Left ventricle myocardium inferior (tissue), 1 donor: ENCODE measurements around the gene MAP7D3. TPM values are rescaled to one million over a fixed set of nuclear protein-coding genes. Genes with fewer than 3 reads are reported as not detected.

Source experiments
- DNase-seq: peaks from one replicate; pipeline ENCODE4 v3.0.0-alpha.2; 2020
- H3K27ac ChIP-seq: fragments of 200-600 bp; replicated peaks from 2 replicates; pipeline ENCODE4 v1.8.0; 2021
- H3K27me3 ChIP-seq: fragments of 200-600 bp; 2 replicates; pipeline ENCODE4 v1.8.0; 2021; ENCODE audit warnings: low read depth
- H3K36me3 ChIP-seq: fragments of 200-600 bp; 2 replicates; pipeline ENCODE4 v1.8.0; 2021
- H3K4me1 ChIP-seq: fragments of 200-600 bp; 2 replicates; pipeline ENCODE4 v1.8.0; 2021
- H3K4me3 ChIP-seq: fragments of 200-600 bp; 2 replicates; pipeline ENCODE4 v1.8.0; 2021; ENCODE audit warnings: mild to moderate bottlenecking, moderate library complexity
- H3K9me3 ChIP-seq: fragments of 200-600 bp; replicated peaks from 2 replicates; pipeline ENCODE4 v1.8.0; 2021
- CTCF ChIP-seq: fragments of 200-600 bp; IDR thresholded peaks from 2 replicates; pipeline ENCODE4 v1.8.0; 2021; ENCODE audit warnings: antibody characterized with exemption, mild to moderate bottlenecking, borderline replicate concordance
- intact Hi-C: fragments of 100-400 bp; cut with micrococcal nuclease; formaldehyde crosslinking; loops from one replicate; pipeline ENCODE4 v1.11.0; 2022
- total RNA-seq: library from RNA; stranded (reverse); fragmentation: NEBNext Ultra II Directional; extraction: Animal tissue kit (Norgen Biotek cat#: 25700); gene quantifications from one replicate; pipeline ENCODE4 v1.2.1, GENCODE V29; 2021
- donor health status: DM: no; HTN: yes; CAD: no; lungs with severe emphysema.

Gene MAP7D3
- total RNA-seq, 1 donor from 2014 or later, result 13.8 TPM

GRCh38 chrX:136210243-136210642 is 41.0 kb downstream of the MAP7D3 start:
- Histone ChIP-seq H3K4me1 (peaks cover 59% of the 10 kb centered on the region), H3K27me3 (no peaks in the 10 kb centered on the region), H3K4me3 (no peak overlapping the region), H3K9me3 (no peaks in the 10 kb centered on the region), H3K36me3 (peaks cover 40% of the 10 kb centered on the region), H3K27ac (peak overlapping the region; percentile 87)
- TF ChIP-seq CTCF, result no peak
- DNase-seq, result no peak
- intact Hi-C loops, result no loop called here

GRCh38 chrX:136209751-136210150 is 41.4 kb downstream of the MAP7D3 start:
- intact Hi-C loops, result loop anchor here (5.0 kb wide), 1 partner anchor 37 kb away; no protein-coding TSS in a partner anchor
- Histone ChIP-seq H3K9me3 (no peaks in the 10 kb centered on the region), H3K4me3 (no peak overlapping the region), H3K27ac (peak overlapping the region; percentile 87), H3K27me3 (no peaks in the 10 kb centered on the region), H3K4me1 (peaks cover 64% of the 10 kb centered on the region), H3K36me3 (peaks cover 40% of the 10 kb centered on the region)
- TF ChIP-seq CTCF, result no peak
- DNase-seq, result no peak

GRCh38 chrX:136209016-136209738 is 42.0 kb downstream of the MAP7D3 start:
- intact Hi-C loops, result loop anchor here (5.0 kb wide), 1 partner anchor 37 kb away; no protein-coding TSS in a partner anchor
- no peaks in the 10 kb centered on the region for H3K27me3 ChIP-seq
- peaks cover 70% of the 10 kb centered on the region for H3K4me1 ChIP-seq
- peak; percentile 66 for TF ChIP-seq CTCF
- H3K4me3 ChIP-seq, result no peak overlapping the region
- peak overlapping the region; percentile 87 for H3K27ac ChIP-seq
- DNase-seq, result peak; percentile 38
- H3K36me3 ChIP-seq, result peaks cover 40% of the 10 kb centered on the region
- H3K9me3 ChIP-seq, result no peaks in the 10 kb centered on the region

- intact Hi-C loops, result loop anchor here (5.0 kb wide), 1 partner anchor 35 kb away; no protein-coding TSS in a partner anchor
- Histone ChIP-seq H3K4me3 (no peak overlapping the region), H3K27ac (peak overlapping the region; percentile 87), H3K27me3 (no peaks in the 10 kb centered on the region), H3K36me3 (peaks cover 40% of the 10 kb centered on the region), H3K4me1 (peaks cover 86% of the 10 kb centered on the region), H3K9me3 (no peaks in the 10 kb centered on the region)
- DNase-seq, result no peak
- no peak for TF ChIP-seq CTCF
Measured at GRCh38 chrX:136207546-136207945, 43.7 kb downstream of the MAP7D3 start.

- intact Hi-C loops, result loop anchor here (5.0 kb wide), 1 partner anchor 35 kb away; no protein-coding TSS in a partner anchor
- no peak for DNase-seq
- H3K27me3 ChIP-seq, result no peaks in the 10 kb centered on the region
- no peak for TF ChIP-seq CTCF
- H3K36me3 ChIP-seq, result peaks cover 40% of the 10 kb centered on the region
- H3K4me1 ChIP-seq, result peaks cover 83% of the 10 kb centered on the region
- no peak overlapping the region for H3K4me3 ChIP-seq
- no peaks in the 10 kb centered on the region for H3K9me3 ChIP-seq
- H3K27ac ChIP-seq, result peak overlapping the region; percentile 87
Measured at GRCh38 chrX:136206916-136207315, 44.3 kb downstream of the MAP7D3 start.
